Hepatocyte (in vitro differentiated cells): Measurements from ENCODE around the gene GAS2L1.

Experiments
- EZH2 ChIP-seq: fragments of 200-600 bp; sonication (generic); IDR thresholded peaks from 2 replicates; pipeline ENCODE4 v1.6.1; 2016; ENCODE audit warnings: antibody characterized with exemption, mild to moderate bottlenecking, borderline replicate concordance
- TF ChIP-seq, protein P1 (sequence below): fragments of 200-600 bp; sonication (generic); IDR thresholded peaks from 2 replicates; pipeline ENCODE4 v1.5.1; 2016; ENCODE audit warnings: antibody characterized with exemption, mild to moderate bottlenecking; ENCODE audit not compliant: poor library complexity

- TF ChIP-seq, protein P1, sequence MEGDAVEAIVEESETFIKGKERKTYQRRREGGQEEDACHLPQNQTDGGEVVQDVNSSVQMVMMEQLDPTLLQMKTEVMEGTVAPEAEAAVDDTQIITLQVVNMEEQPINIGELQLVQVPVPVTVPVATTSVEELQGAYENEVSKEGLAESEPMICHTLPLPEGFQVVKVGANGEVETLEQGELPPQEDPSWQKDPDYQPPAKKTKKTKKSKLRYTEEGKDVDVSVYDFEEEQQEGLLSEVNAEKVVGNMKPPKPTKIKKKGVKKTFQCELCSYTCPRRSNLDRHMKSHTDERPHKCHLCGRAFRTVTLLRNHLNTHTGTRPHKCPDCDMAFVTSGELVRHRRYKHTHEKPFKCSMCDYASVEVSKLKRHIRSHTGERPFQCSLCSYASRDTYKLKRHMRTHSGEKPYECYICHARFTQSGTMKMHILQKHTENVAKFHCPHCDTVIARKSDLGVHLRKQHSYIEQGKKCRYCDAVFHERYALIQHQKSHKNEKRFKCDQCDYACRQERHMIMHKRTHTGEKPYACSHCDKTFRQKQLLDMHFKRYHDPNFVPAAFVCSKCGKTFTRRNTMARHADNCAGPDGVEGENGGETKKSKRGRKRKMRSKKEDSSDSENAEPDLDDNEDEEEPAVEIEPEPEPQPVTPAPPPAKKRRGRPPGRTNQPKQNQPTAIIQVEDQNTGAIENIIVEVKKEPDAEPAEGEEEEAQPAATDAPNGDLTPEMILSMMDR: no peak
- TF ChIP-seq EZH2: no peak
These were observed 42.6 kb upstream of the GAS2L1 start for GRCh38 chr22:29263791-29264276.
